Activated CD8-positive, alpha-beta memory T cell treated with anti-CD3 and anti-CD28 coated beads, Interleukin-2, amount 50 U/mL, for 4 hours (primary cell): ENCODE data around the gene NR1I3.
A peak's percentile ranks its signal among the peaks of the same experiment; 100 is the strongest.
"Not testable (repeated sequence)": the region's sequence is repeated elsewhere in the genome, so short reads cannot be mapped to it uniquely, and the experiment has no call there.

Experiments used
- DNase-seq: peaks from one replicate; pipeline ENCODE4 v3.0.0-alpha.2; 2020

The NR1I3 gene, protein sequence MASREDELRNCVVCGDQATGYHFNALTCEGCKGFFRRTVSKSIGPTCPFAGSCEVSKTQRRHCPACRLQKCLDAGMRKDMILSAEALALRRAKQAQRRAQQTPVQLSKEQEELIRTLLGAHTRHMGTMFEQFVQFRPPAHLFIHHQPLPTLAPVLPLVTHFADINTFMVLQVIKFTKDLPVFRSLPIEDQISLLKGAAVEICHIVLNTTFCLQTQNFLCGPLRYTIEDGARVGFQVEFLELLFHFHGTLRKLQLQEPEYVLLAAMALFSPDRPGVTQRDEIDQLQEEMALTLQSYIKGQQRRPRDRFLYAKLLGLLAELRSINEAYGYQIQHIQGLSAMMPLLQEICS

DNA sequence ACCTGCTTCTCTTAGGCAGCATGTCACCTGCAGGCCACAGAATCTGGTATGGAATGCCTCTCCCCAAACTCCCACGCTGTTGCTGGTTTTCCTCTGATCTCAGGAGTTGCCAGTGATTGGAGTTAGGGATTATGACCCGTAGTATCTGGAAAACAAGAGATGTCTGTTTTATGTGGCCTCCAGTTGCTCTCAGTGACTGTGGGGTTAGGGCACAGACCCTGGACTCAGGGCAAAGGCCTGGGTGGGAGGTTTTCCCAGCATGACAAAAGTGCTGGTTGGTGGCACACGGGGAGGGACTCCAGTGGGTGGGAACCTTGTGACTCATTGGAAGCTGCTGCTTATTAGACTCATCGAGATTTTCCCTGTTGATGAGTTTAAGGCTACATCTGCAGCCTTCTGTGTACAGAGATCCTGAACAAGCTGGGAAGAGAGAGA lies at the start of gene NR1I3:
TSS of gene NR1I3 (minus strand) at position 165 of the 435 bp plus-strand sequence. CDS start 1,638 bp downstream, outside the sequence.
- DNase-seq: no peak

DNA sequence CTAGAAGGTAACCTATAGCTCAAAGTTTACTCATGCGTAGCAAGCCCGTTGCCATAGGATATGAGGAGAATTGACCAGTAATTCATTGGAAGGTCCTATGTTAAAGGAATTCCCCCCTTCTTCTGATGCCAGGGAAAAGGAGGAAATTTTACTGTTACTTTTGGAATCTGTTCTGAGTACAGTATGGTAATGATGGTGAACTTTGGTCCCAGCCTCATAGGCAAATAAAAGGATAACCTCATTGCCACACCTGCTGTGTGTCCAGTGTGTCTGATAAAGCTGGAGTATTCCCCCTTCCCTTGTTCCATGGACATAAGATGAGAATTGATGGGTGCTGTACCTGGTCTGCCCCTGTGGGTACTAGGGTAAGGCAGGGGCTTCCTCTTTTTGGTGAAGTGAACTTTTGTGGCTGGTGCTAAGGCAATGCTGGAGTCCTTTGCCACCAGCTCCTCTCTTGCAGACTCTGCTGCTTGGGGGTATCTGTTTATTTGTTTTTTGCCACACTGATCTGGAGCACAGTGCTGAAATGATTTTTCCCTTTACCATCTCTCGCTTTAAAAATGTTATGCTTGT lies 49.6 kb upstream of the NR1I3 start:
- no peak for DNase-seq

DNA sequence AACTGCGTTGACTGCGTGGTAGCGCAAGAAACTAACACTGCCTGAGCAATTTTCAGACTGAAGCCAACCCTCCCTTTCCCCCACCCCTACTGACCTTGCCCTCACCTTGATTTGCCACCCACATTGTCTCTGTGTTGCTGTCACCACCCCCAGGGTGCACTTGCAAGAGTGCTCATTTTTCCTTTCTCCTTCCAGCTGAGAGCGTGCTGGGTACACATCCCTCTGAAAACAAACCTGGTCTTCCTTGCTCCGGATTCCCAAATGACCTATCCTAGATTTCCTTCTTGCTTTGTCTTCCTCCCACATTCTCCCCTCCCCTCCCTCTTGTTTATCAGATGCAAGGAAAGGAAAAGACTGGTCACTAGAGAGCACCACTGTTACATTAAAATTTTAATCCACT lies 47.5 kb upstream of the NR1I3 start:
- no peak for DNase-seq

DNA sequence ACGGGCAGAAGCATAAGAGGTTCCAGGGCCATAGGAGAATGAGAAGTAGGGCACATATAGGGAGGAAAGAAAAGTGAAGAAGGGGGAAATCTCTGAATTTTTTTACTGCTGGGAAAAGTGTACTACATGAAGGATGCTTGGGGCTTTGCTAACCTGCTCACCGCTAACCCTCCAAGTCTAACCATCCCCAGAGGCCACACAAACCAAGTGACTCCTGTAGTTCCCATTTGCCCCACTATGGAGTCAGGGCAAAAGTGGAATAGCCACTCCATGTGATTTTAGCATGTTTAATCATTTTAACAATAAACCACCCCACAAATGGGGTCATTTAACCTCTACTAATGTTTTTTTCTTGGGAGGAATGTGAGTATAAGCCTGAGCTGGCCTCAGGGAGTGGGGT lies 47.1 kb upstream of the NR1I3 start:
- no peak for DNase-seq

DNA sequence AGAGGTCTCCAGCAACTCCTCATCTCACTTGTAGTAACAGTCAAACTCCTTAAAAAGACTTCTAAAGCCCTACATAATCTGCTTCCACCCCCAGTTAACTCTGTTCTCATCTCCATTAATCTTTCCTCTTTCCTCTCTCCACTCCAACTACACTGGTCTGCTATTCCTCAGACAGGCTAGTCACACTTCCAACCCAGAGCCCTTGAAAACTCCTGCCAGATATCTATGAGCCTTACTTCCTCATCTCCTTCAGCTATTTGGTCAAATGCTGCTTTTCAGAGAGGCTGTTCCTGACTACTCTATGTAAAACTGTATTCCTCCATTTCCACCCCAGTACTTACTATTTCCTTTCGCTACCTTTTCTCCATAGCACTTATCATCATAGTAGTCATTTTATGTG lies 45.0 kb upstream of the NR1I3 start:
- no peak for DNase-seq

DNA sequence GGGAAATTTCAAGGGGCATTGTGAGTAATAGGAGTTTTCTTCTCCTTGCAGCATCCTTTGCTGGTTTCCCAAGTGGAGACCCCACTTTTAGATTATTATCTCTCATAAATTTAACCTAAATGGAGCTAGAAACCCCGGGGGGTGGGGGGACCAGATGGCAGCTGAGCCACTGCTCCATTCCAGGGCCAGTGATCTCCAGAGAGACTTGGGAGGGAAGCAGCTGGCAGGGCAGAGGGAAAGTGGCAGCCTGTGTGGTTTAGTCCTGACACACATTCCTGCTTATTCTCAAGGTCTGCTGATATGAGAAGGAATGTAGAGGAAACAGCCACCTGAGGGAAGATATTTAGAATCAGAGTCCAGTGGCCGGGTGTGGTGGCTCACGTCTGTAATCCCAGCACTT lies 36.9 kb upstream of the NR1I3 start:
- DNase-seq: no peak

DNA sequence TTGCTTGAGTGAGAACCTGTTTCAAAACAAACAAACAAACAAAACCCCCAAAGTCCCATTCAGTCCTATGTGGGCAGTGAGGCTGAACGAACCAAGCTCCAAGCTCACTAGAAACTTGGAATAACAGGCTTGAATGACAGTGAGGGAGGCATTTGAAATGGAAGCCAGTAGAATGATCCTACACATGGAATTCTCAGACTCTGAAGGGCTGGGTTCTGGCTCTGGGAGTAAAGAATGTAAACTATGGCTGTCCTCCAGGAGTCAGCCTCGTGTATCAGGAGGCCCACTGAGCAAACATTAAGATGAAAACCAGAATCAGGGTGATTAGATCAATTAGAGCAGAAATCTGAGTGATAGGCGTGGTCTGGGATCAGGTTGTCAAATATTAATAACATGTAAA lies 35.4 kb upstream of the NR1I3 start:
- DNase-seq: no peak

DNA sequence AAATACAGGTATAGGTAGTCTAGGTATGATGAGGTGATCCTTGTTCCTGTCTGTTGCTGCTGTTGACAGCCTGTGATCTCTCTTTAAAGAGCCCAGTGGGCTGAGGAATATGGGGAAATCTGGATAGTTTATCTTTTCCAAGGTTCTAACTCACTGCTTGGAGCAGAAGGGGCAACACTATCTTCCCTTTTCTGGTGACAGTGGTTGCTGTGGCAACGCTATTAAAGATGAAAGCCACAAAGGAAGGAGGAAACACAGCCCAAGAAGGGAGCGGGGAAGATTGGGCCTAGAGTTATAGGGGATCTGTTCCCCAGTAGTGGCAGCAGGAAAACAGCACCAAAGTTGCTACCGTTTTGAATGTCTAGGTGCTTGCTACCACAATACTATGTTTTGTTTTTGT lies 29.3 kb upstream of the NR1I3 start:
- no peak for DNase-seq

DNA sequence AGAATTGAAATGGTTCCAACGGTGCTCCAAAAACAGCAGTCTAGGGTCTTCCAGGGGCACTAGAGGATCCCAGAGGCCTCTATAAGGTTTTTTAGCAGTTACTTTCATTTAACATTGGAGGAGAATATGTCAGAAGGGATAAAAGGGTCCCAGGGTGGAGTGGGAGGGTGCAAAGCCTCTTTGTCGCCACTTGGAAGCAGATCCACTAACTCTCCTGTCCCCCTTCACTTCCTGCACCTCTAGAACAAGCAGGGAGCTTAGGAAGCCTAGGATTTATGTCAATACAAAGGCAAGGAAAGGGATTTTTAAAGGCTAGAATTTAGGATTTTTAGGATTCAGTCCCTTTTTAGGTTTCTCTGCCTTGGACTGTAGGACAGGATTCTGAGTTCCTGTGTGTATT lies 28.8 kb upstream of the NR1I3 start:
- DNase-seq: no peak

DNA sequence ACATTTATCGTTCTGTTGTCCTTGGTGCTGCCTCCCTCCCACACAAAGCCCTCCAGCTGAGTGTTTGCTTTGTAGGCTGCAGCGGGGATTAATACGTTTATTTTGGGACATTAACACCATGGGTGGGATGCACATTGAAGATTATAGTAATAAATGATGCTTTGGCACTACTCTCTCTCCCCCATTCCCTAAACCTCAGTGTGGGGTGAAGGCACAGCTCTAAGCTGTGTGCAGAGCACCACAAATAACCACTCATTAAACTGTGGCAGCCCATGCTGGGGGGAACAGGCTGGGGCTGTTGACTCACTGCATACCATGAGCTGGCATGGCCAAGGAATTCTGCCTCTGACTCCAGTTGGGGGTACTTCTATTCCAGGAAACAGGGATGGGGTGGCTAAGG lies 28.2 kb upstream of the NR1I3 start:
- DNase-seq: no peak

DNA sequence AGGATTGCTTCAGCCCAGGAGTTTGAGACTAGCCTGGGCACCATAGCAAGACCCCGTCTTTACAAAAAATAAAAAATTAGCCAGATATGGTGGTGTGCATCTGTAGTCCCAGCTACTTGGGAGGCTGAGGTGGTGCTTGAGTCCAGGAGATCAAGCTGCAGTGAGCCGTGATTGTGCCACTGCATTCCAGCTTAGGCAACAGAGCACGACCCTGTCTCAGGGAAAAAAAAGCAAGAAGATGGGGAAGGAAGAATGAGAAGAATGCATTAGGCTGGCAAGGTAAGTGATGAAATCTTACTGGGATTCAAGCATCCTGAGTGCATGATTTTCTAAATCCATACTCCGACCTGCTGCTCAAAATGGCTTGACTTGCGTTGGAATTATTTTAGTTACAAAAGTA lies 27.3 kb upstream of the NR1I3 start:
- no peak for DNase-seq

DNA sequence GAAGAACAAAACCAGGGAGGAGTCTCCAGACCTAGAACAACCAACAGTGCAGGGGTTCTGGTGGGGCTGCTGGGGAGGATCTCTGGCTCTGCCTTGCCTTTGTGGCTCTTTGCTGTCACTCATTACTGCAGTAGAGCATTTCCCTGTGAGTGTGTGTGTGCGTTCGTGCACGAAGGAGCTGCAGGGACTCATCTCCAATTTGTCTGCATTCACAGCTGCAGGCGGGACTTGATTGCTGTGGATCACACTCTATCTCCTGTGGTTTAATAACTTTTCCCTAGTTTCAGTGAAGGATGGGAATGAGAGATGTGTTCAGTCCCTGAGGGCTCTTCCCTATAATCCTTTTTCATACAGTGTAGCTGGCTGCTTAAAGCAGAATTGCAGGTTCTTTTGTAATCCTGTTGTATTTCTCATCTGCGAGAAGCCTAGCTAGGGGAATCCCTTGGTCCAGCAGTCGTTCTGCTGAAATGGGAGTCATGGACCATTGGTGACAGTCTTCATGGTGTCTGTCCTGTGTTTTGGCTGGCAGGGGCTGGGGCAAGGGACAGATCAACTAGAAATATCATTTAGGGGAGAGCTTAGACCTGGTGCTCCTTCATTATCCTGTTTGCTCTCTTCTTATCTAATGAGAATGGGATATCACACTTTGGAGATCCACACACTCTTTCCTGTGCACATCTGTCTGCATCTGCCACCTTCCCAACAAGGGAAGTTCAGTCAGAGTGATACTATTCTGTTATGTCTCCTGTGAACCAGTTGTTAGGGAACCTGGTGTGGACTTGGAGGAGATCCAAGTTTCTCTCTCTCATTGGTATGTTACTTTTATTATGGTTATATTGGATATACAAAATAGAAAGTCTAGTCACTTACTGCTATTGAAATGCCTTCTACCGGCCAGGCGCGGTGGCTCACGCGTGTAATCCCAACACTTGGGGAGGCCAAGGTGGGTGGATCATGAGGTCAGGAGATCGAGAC lies 23.5 kb upstream of the NR1I3 start:
- no peak for DNase-seq

DNA sequence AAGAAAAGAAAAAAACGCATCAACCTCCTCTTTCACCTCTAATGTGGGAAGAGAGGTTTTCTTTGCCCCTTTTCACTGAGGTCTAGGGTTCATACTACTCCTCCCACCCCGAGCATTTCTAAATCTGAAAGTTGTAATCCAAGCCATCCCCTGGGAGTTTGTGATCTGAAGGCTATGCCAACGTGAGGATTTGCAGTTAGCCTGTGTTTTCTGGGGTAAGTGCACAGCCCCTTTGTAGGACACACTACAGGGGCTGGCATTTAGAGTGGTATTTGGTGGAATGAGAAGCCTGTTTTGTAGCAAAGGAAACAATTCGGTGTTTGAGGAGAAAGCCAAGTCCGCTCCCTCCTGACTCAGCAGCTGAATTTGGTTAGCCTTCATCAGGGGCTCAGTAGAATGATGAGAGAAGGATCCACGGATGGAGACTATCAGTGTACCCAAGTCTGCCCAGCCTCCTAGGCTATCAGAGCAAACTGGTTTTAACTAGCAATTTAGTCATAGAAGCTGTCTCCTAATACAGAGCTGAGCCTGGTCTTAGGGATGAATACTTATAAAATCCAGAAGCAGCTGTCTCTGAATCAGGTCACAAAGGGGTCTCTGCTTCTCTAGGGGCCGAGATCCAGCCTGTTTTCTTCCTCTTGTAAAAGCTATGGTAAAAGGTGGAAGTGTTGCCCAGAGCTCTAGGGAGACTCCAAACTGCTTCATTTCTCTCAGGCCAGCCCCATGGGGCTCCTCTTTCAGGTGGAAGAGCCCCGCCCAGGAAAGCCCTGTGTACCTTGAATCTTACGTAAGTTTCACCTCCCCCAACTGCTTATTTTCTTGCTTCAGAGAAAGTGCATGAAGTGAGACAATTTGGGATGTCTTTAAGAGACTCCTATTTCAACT lies 22.6 kb upstream of the NR1I3 start:
- DNase-seq: no peak

DNA sequence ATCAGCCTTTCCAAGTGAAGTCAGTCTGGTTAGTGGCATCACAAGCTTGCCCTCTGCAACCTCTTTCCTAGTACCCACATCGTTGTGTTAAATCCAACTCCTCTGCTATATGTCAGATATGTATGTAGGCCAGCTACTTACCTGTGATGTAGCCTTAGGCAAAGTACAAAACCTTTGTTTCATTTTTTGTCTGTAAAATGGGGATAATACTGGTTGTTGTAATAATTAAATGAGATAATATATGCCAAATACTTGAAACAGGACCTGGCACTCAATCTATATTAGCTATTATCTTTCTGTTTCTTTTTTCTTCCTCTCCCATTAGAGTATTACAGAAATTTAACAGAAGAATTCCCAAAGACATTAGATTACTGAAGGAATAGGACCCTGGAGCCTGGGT lies 21.8 kb upstream of the NR1I3 start:
- DNase-seq: no peak

DNA sequence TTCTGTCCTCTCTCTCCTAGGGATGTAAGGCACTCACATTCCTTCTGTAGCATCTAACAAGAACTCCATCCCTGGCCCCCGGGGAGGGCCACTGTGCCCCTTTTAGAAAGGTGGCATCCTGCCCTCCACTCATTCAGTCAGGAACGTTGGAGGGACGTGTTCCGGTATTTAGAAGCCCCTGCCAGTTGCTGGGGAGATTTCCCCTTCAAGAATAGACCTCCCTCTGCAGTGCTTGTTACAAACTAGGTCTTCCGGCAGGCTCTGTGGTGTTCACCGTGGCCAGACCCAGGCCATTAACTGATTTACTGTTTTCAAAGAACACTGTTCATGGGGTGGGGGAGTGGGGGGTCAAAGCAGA lies 21.3 kb upstream of the NR1I3 start:
- DNase-seq: no peak

DNA sequence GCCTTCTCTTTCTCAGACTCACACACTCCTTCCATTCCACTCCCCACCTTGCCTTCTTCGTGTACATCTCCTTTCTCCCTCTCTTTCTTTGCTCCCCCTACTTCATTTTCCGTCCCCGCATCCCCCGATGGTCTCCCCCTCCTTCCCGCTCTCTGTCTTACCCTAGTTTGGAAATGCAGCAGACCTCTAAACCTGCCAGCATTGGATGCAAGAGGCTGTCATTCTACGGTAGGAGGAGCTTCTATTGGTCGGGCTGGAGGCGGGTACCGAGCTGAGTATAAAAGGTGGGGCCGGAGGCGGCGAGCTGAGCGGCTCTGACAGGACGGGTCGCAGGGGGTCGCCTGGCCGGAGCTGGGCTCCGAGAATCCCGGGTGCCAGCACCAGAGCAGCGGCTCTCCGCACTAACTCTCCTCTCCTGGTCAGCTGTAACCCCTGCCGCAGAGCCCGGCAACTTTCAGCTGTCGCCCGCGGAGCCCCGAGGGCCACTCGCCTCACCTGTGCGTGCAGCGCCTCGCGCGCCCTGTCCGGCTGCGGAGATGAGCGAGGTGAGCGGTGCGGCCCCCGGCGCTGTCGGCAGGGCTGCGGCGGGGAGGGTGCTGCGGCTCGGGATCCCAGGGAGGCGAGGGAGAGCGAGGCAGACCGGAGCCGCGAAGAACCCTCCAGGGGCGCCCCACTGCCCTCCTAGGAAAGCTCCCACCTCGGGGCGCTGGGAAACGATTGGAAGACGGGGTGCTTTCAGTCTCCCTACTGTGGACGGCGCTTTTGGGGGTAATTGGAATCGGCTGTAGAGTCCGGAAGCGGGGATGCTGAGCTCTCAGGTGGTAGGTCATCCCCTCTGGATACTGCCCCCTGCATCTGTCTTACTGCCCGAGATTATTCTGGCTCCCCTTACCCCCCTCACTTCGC lies 20.7 kb upstream of the NR1I3 start, which contains the start of gene PCP4L1:
TSS of gene PCP4L1 (plus strand) at position 307 of the 906 bp plus-strand sequence. CDS start at position 537, 230 bp downstream.
- peak; percentile 32 for DNase-seq

DNA sequence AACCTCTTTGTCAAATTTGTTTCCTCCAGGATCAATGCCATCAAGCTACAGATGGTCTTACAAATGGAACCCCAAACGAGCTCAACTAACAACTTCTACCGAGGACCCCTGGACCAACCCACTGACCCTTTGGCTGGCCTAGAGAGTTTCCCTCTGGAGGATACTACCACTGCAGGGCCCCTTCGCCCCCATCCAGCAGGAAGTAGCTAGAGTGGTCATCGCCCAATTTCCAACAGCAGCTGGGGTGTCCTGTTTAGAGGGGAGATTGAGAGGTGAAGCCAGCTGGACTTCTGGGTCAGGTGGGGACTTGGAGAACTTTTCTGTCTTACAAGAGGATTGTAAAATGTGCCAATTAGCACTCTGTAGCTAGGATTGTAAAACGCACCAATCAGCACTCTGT lies 19.1 kb upstream of the NR1I3 start:
- DNase-seq: not testable (repeated sequence)

DNA sequence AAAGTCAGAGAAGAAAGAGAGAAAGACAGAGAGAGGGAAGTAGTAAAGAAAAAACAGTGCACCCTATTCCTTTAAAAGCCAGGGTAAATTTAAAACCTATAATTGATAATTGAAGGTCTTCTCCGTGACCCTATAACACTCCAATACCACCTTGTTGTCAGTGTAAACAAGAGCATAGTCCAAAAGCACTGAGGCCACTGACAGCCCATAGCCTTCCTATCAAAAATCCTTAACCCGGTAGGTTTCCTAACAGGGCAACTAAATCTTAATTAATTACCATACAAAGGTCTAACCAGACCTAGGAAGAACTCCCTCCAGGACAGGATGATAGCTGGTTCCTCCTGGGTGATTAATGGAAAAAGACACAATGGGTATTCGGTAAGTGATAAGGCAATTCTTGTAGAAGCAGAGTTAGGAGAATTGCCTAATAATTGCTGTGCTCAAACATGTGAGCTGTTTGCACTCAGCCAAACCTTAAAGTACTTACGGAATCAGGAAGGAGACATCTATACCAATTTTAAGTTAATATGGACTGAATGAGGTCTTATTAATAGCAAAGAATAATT lies 18.0 kb upstream of the NR1I3 start:
- DNase-seq: not testable (repeated sequence)

DNA sequence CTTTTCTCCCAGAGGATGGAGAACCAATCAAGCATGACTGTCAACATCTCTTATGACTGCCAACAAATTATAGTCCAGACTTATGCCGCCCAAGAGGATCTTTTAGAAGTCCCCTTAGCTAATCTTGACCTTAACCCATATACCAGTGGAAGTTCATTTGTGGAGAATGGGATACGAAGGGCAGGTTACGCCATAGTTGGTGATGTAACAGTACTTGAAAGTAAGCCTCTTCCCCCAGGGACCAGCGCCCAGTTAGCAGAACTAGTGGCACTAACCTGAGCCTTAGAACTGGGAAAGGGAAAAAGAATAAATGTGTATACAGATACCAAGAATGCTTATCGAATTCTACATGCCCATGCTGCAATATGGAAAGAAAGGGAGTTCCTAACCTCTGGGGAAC lies 17.3 kb upstream of the NR1I3 start:
- DNase-seq: not testable (repeated sequence)

DNA sequence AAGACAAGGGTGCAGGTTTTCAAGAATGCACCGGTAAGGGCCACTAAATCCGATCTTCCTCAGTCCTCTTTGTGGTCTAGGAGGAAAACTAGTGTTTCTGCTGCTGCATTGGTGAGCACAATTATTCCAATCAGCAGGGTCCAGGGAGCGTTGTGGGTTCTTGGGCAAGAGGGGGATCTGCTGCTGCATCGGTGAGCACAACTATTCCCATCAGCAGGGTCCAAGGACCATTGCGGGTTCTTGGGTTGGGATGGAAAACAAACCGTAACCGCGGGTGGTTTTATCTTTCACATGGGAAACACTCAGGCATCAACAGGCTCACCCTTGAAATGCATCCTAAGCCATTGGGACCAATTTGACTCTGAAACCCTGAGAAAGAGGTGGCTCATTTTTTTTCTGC lies 13.6 kb upstream of the NR1I3 start:
- no peak for DNase-seq

DNA sequence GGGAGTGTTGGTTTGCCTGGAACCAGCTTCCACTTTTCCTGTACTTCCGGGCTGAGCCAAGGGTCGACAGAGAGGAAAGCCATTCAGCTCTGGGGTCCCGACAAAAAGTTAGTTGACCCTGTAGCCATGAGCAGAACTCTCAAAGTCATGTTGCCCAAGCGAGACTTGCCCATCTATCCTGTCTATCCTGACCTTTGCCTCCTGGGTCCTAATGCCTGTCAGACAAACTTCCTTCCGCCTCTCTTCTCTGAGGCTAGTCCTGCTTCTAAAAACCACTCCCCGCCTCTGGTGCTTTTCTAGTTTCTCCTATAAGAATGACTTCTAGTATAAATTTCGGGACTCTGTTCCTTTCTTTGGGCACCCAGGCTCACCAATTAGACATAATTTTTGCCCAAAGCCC lies 12.8 kb upstream of the NR1I3 start:
- no peak for DNase-seq
